ENCODE data around the gene FRS2. TPM values are rescaled to one million over a fixed set of nuclear protein-coding genes. Genes with fewer than 3 reads are reported as not detected.

Gene FRS2
- total RNA-seq, 1 experiment from 2014 or later: 47.1 TPM

- peak; percentile 53 for DNase-seq (ENCODE audit: low read depth)
Measured at GRCh38 chr12:69501154-69501895, 31.1 kb downstream of the FRS2 start.

- DNase-seq (ENCODE audit: low read depth): peak; percentile 75
Measured at GRCh38 chr12:69502345-69503081, 32.3 kb downstream of the FRS2 start.

- DNase-seq (ENCODE audit: low read depth): no peak
Measured at GRCh38 chr12:69508091-69508490, 37.9 kb downstream of the FRS2 start.

GRCh38 chr12:69508621-69509020, 38.4 kb downstream of the FRS2 start:
- no peak for DNase-seq (ENCODE audit: low read depth)

DNA sequence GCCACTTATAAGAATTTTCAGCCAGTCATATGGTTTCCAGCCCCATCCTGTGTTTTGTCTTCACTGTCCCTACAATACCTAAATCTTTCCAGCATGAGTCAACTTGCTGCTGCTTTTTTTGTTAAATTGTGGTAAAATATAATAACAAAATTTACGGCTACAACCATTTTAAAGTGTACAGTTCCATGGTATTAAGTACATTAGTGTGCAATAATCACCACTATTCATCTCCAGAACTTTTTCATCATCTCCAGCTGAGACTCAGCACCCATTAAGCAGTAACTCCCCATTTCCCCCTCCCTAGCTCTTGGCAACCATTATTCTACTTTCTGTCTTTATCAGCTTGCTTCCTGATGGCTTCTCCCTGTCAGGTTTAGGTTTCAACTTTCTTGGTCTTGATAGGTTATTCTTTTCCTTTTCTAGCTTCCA, 39.1 kb downstream of the FRS2 start:
- DNase-seq (ENCODE audit: low read depth): peak; percentile 44

- DNase-seq (ENCODE audit: low read depth): no peak
Measured at GRCh38 chr12:69509904-69510827, 40.0 kb downstream of the FRS2 start.

- DNase-seq (ENCODE audit: low read depth): no peak
Measured at GRCh38 chr12:69511016-69511415, 40.8 kb downstream of the FRS2 start.

- no peak for DNase-seq (ENCODE audit: low read depth)
Measured at GRCh38 chr12:69511469-69512267, 41.5 kb downstream of the FRS2 start.

DNA sequence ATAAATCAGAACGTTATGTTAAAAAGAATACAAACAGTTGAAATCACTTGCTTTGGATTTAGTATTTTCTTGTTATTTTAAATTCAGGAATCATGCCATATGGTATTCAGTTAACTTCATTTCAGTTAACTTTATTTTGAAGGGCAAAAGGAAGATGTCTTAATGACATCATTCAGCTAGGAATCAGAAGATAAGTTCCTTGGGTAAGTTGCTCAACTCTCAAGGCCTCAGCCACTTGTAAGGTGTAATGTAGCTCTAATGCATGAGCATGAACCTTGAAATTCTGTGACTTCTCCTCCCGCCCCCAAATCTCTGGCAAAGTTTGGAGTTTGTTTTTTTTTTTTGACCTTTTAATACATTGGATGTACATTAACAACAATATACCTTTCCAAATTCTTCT, 42.6 kb downstream of the FRS2 start:
- DNase-seq (ENCODE audit: low read depth): no peak

GRCh38 chr12:69513297-69513696, 43.1 kb downstream of the FRS2 start:
- DNase-seq (ENCODE audit: low read depth): no peak

- DNase-seq (ENCODE audit: low read depth): no peak
Measured at GRCh38 chr12:69514111-69514510, 43.9 kb downstream of the FRS2 start.

DNA sequence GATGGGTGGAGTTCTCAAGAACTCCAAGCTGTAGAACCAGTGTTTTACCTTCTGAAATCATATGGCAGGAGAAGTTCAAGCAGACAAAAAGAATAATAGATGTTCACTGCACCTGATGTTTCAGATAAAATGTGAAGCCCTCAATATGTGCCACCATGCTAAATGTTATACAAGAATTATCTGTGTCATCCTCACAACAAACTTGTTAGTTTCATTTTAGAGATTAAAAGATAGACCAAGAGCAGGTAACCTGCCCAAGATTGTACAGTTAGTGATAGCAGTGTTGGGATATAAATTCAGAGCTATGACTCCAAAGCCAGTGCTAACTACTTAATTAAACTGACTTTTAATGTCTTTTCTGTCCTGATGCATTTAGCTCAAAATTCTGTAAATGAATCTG, 44.7 kb downstream of the FRS2 start:
- DNase-seq (ENCODE audit: low read depth): no peak

- no peak for DNase-seq (ENCODE audit: low read depth)
Measured at GRCh38 chr12:69515394-69515930, 45.3 kb downstream of the FRS2 start.

GRCh38 chr12:69516950-69517349, 46.8 kb downstream of the FRS2 start:
- no peak for DNase-seq (ENCODE audit: low read depth)

DNA sequence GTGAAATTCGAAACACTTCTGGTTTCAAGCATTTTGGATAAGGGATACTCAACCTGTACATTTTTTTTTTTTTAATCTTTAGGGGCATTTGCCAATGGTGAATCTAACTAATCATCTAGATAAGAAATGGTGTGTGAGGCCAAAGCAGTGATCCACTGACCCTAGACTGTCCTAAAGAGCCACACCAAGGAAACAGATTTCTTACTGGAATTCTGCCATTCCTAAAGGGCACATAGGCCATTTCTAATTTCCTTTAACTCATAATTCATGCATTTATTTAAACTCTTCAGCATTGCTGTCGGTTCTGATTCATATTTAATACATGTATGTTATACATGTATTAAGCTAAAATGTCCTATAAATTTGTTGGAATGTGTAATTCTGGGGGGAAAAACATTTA, 47.2 kb downstream of the FRS2 start:
- DNase-seq (ENCODE audit: low read depth): no peak

DNA sequence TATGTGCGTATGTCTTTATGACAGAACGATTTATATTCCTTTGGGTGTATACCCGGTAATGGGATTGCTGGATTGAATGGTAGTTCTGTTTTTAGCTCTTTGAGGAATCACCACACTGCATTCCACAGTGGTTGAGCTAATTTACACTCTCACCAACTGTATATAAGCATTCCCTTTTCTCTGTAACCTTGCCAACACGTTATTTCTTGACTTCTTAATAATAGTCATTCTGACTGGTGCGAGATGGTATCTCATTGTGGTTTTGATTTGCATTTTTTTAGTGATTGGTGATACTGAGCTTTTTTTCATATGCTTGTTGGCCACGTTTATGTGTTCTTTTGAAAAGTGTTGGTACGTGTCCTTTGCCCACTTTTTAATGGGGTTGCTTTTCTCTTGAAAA, 49.7 kb downstream of the FRS2 start:
- peak; percentile 83 for DNase-seq (ENCODE audit: low read depth)

GRCh38 chr12:69523433-69524330, 53.5 kb downstream of the FRS2 start:
- no peak for DNase-seq (ENCODE audit: low read depth)

DNA sequence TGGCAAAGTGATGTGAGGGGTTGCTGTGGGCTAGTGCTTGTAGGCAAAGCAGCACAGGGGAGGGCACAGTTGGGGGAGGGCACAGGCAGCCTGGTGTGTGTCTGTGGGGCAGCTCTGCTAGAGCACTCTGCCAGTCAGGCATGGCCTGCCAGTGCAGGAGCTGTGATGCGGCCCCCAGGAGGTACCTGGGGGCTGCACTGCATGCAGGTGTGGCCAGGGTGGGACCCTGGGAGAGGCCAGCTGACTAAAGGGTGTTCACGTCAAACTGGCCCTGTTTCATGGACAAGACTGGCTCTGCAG, 54.1 kb downstream of the FRS2 start:
- DNase-seq (ENCODE audit: low read depth): no peak

DNA sequence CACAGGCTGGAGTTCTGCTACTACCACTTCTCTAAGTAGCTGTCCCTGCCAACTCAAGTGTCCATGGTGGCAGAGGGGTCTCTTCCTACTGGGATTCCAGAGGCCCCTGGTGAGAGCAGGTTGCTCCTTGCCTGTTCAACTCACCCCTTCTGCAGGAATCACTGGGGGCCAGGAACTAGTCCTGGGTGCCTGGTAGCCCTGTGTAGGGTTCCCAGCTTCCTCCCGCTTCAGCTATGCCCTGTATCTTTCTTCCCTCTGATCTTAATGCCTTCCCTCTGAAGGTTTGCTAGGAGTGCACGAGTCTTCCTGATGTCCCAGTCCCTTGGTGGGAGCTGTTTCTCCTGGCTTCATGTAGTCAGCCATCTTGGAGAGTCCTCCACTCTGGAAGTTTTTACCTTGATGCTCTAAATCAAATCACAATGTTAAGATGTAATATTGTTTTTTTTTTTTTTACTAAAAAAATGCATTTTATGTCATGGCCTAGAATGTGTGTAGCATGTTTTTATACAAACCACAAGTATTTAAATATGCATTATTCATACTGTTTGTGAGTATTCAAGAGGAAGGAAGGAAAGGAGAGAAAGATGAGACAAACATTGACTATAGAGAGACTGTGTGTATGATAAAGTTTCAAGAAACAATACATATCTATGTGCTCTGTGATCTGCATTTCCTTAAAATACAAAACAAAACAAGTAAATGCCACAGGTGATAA, 54.7 kb downstream of the FRS2 start:
- no peak for DNase-seq (ENCODE audit: low read depth)

All from LHCN-M2 (cell line).